Thyroid gland (tissue), 4 donors: ENCODE data around the gene SLC2A4. TPM values are rescaled to one million over a fixed set of nuclear protein-coding genes. Genes with fewer than 3 reads are reported as not detected.

ENCODE experiments used
- DNase-seq, 2 donors: peaks; one replicate each; pipeline ENCODE4 v3.0.0-alpha.2; 2019
- H3K27ac ChIP-seq, 3 donors: fragments of 200-600 bp; sonication (generic); 1 replicate in 2 of 3; 2 replicates in 1 of 3; pipeline ENCODE4 v1.5.1; 2016 to 2019; ENCODE audit warnings: mild to moderate bottlenecking in 1 of 3, moderate library complexity in 1 of 3
- H3K27me3 ChIP-seq: fragments of 200-600 bp; sonication (generic); one replicate; pipeline ENCODE4 v1.5.1; 2019
- H3K36me3 ChIP-seq, 2 donors: fragments of 200-600 bp; sonication (generic); one replicate each; pipeline ENCODE4 v1.5.1; 2016 to 2019
- H3K4me1 ChIP-seq, 2 donors: fragments of 200-600 bp; sonication (generic); one replicate each; pipeline ENCODE4 v1.5.1; 2017 to 2019
- H3K4me3 ChIP-seq, 3 donors: fragments of 200-600 bp; sonication (generic); replicated peaks in 1 of 3; 1 replicate in 2 of 3; 2 replicates in 1 of 3; pipeline ENCODE4 v1.5.1; 2016; ENCODE audit warnings: mild to moderate bottlenecking in 1 of 3
- H3K9me3 ChIP-seq: fragments of 200-600 bp; sonication (generic); one replicate; pipeline ENCODE4 v1.5.1; 2017
- POLR2A ChIP-seq, 2 donors: fragments of 450-650 bp; IDR thresholded peaks; one replicate each; pipeline ENCODE4 v1.6.1; 2017; ENCODE audit warnings: antibody characterized with exemption in 2 of 2, mild to moderate bottlenecking in 2 of 2, moderate library complexity in 1 of 2
- WGBS, 2 donors: methylation state at CpG; one replicate each; pipeline ENCODE4 v1.1.5; 2017; 5-methylcytosine and 5-hydroxymethylcytosine counted together
- intact Hi-C: fragments of 100-400 bp; cut with DNase I; formaldehyde crosslinking; loops from one replicate; pipeline ENCODE4 v1.15.1; 2023
- total RNA-seq, 4 donors: library from RNA; depleted of rRNA; stranded (reverse); fragments of >200 nt; gene quantifications; one replicate each; pipeline ENCODE4 v1.2.3, GENCODE V29; 2016
- TF ChIP-seq, protein P1 (sequence below), 6 experiments: fragments of 200-600 bp in 3 of 6; fragments of 450-650 bp in 3 of 6; sonication (generic) in 3 of 6; IDR thresholded peaks; one replicate each; pipeline ENCODE4 v1.5.1; 2016 to 2019; ENCODE audit warnings: antibody characterized with exemption in 6 of 6, mild to moderate bottlenecking in 2 of 6, inconsistent platforms in 1 of 6, moderate library complexity in 1 of 6

Gene SLC2A4
- total RNA-seq, 4 donors from 2014 or later, result 2.5 to 14.6 (median 3.9) TPM

DNA sequence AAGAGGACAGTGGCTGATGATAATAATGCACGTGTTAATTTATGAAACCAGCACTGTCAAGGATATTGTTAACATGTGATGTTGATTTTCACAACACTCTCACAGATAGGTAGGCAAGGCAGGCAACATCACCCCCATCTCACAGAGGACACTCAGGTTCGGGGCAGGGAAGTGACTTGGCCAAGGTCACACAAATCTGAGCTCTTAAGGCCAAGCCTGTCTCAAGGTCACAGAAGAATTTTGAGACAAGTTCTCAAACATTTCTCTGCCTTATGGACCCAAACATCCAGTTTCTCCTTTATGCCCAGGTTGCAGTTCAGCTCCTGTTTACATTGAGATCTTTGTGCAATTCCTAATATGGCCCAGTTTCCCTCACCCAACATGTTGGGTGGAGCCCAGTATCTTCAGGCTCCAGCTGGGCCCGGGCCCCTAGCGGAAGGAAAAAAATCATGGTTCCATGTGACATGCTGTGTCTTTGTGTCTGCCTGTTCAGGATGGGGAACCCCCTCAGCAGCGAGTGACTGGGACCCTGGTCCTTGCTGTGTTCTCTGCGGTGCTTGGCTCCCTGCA lies 1.3 kb downstream of the SLC2A4 start:
- DNase-seq, result no peak
- H3K27me3 ChIP-seq, result no peaks in the 10 kb centered on the region
- H3K36me3 ChIP-seq, result no peaks in the 10 kb centered on the region
- peaks cover 16 to 23% of the 10 kb centered on the region in 2 donors for H3K4me1 ChIP-seq
- H3K27ac ChIP-seq, result no peak overlapping the region
- WGBS, 2 donors, result 75 to 79% methylated on average over 5 to 6 of the region's 6 CpGs
- peak overlapping the region in 1 of 3 donors; percentile 27 for H3K4me3 ChIP-seq
- TF ChIP-seq, protein P1, sequence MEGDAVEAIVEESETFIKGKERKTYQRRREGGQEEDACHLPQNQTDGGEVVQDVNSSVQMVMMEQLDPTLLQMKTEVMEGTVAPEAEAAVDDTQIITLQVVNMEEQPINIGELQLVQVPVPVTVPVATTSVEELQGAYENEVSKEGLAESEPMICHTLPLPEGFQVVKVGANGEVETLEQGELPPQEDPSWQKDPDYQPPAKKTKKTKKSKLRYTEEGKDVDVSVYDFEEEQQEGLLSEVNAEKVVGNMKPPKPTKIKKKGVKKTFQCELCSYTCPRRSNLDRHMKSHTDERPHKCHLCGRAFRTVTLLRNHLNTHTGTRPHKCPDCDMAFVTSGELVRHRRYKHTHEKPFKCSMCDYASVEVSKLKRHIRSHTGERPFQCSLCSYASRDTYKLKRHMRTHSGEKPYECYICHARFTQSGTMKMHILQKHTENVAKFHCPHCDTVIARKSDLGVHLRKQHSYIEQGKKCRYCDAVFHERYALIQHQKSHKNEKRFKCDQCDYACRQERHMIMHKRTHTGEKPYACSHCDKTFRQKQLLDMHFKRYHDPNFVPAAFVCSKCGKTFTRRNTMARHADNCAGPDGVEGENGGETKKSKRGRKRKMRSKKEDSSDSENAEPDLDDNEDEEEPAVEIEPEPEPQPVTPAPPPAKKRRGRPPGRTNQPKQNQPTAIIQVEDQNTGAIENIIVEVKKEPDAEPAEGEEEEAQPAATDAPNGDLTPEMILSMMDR (IDR thresholded peaks at IDR 0.05), result no peak
- TF ChIP-seq POLR2A (IDR thresholded peaks at IDR 0.05), result no peak
- intact Hi-C loops, result no loop called here
- H3K9me3 ChIP-seq, result no peaks in the 10 kb centered on the region

DNA sequence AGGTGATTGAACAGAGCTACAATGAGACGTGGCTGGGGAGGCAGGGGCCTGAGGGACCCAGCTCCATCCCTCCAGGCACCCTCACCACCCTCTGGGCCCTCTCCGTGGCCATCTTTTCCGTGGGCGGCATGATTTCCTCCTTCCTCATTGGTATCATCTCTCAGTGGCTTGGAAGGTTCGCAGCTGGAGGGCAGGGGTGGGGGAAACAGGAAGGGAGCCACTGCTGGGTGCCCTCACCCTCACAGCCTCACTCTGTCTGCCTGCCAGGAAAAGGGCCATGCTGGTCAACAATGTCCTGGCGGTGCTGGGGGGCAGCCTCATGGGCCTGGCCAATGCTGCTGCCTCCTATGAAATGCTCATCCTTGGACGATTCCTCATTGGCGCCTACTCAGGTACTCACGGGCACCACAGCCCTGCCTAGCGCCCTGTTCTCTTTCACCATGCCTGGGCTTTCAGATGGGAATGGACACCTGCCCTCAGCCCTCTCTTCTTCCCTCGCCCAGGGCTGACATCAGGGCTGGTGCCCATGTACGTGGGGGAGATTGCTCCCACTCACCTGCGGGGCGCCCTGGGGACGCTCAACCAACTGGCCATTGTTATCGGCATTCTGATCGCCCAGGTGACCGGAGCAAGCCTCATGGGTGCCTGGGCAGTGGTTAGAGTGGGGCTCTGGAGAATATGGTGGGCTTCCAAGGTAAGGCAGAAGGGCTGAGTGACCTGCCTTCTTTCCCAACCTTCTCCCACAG lies 2.1 kb downstream of the SLC2A4 start:
- Histone ChIP-seq H3K4me1 (peaks cover 16 to 23% of the 10 kb centered on the region in 2 donors), H3K9me3 (no peaks in the 10 kb centered on the region), H3K27me3 (no peaks in the 10 kb centered on the region), H3K27ac (no peak overlapping the region), H3K36me3 (no peaks in the 10 kb centered on the region), H3K4me3 (no peak overlapping the region)
- intact Hi-C loops, result no loop called here
- WGBS, 2 donors, result 82 to 93% methylated on average over 16 to 17 of the region's 18 CpGs
- DNase-seq, result no peak
- TF ChIP-seq POLR2A (IDR thresholded peaks at IDR 0.05), result no peak
- TF ChIP-seq, protein P1 (IDR thresholded peaks at IDR 0.05), result no peak

DNA sequence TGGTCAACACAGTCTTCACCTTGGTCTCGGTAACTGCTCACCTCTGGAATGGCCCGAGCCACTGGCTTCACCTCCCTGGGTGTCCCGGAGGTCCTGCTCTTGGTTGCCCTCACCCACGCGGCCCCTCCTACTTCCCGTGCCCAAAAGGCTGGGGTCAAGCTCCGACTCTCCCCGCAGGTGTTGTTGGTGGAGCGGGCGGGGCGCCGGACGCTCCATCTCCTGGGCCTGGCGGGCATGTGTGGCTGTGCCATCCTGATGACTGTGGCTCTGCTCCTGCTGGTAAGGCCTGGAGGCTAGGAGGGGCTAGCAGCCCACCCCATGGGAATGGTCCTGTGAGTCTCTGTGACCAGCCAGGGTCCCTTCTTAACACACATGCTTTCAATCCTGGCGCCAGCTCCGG lies 3.4 kb downstream of the SLC2A4 start:
- no peak overlapping the region for H3K4me3 ChIP-seq
- TF ChIP-seq, protein P1 (IDR thresholded peaks at IDR 0.05), result no peak
- TF ChIP-seq POLR2A (IDR thresholded peaks at IDR 0.05), result no peak
- no peaks in the 10 kb centered on the region for H3K36me3 ChIP-seq
- 90 to 100% methylated on average over 1 to 9 of the region's 16 CpGs for WGBS, 2 donors
- H3K27ac ChIP-seq, result no peak overlapping the region
- H3K27me3 ChIP-seq, result no peaks in the 10 kb centered on the region
- intact Hi-C loops, result no loop called here
- peaks cover 16 to 23% of the 10 kb centered on the region in 2 donors for H3K4me1 ChIP-seq
- H3K9me3 ChIP-seq, result no peaks in the 10 kb centered on the region
- no peak for DNase-seq

DNA sequence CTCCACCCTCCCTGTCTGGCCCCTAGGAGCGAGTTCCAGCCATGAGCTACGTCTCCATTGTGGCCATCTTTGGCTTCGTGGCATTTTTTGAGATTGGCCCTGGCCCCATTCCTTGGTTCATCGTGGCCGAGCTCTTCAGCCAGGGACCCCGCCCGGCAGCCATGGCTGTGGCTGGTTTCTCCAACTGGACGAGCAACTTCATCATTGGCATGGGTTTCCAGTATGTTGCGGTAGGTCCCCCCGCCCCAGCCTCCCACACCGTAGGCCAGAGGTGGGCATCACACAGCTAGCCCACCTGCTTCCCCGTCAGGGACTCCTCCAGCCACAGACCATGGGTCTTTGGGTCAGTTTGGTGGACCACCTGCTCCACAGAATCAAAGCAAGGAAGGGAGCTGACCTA lies 4.2 kb downstream of the SLC2A4 start:
- Histone ChIP-seq H3K36me3 (no peaks in the 10 kb centered on the region), H3K9me3 (no peaks in the 10 kb centered on the region), H3K4me3 (no peak overlapping the region), H3K27me3 (no peaks in the 10 kb centered on the region), H3K27ac (no peak overlapping the region), H3K4me1 (peaks cover 16 to 18% of the 10 kb centered on the region in 2 donors)
- TF ChIP-seq, protein P1 (IDR thresholded peaks at IDR 0.05), result no peak
- DNase-seq, result no peak
- WGBS, 2 donors, result 94 to 95% methylated on average over 10 to 12 of the region's 12 CpGs
- intact Hi-C loops, result no loop called here
